HUES48 (cell line): ENCODE data around the gene AUTS2.

Experiments used
- H3K27ac ChIP-seq: one replicate; pipeline ENCODE4 v1.7.0; 2013; ENCODE audit warnings: low read depth, low read length, inconsistent platforms
- H3K27me3 ChIP-seq: 2 replicates; pipeline ENCODE4 v1.6.1; 2013; ENCODE audit warnings: mild to moderate bottlenecking, low read length; ENCODE audit not compliant: control insufficient read depth, insufficient read depth
- H3K36me3 ChIP-seq: 2 replicates; pipeline ENCODE4 v1.6.1; 2013; ENCODE audit warnings: low read length; ENCODE audit not compliant: control insufficient read depth, insufficient read depth
- H3K4me1 ChIP-seq: 2 replicates; pipeline ENCODE4 v1.6.1; 2013; ENCODE audit warnings: mild to moderate bottlenecking, low read length; ENCODE audit not compliant: control insufficient read depth, insufficient read depth
- H3K4me3 ChIP-seq: 2 replicates; pipeline ENCODE4 v1.5.1; 2013; ENCODE audit warnings: mild to moderate bottlenecking, low read depth, low read length
- H3K9ac ChIP-seq: 2 replicates; pipeline ENCODE4 v1.6.1; 2013; ENCODE audit warnings: mild to moderate bottlenecking, low read depth, low read length, moderate library complexity
- H3K9me3 ChIP-seq: 2 replicates; pipeline ENCODE4 v1.6.1; 2013; ENCODE audit warnings: low read length; ENCODE audit not compliant: control insufficient read depth, insufficient read depth

The AUTS2 gene

DNA sequence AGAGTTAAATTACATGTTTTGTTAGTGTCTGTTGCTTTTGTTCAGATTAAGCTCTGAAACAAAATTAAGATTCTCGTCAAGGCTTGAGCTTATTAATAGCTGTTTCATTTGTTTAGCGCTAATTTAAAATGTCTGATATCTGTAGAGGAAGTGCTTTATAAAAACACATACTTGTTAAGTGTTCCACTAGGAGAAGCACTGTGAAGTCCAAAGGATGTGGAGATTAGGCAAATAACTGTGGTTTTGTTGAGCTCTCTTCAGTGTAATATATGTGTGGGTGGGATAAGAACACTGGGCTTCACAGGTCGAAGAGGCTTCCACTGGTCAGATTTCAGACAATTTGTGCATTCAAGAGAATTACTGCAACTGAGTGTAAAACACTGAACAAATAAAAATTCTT lies 242.0 kb downstream of the AUTS2 start:
- no peak overlapping the region for H3K9ac ChIP-seq
- peaks cover 54% of the 10 kb centered on the region for H3K4me1 ChIP-seq
- H3K27ac ChIP-seq, result no peak overlapping the region
- no peaks in the 10 kb centered on the region for H3K36me3 ChIP-seq
- no peak overlapping the region for H3K4me3 ChIP-seq
- H3K9me3 ChIP-seq, result no peaks in the 10 kb centered on the region
- no peaks in the 10 kb centered on the region for H3K27me3 ChIP-seq

DNA sequence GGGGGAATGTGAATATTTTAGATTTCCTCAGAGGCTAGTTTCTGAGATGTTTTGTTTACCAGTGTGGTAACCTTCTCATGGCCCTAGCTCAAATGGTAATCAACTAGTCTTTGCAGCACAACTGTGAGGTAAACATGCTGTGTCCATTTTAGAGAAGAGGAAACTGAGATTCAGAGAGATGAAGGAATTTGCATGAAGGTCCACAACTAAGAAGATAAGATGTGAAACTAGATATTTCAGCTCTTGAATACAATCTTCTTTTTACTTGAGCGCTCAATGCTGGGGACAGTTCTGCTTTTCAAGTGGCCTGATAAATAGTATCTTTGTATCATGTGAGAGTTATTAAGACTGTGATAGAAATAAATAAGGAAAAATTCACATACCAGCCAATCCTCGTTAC lies 245.4 kb downstream of the AUTS2 start:
- no peaks in the 10 kb centered on the region for H3K9me3 ChIP-seq
- H3K27me3 ChIP-seq, result no peaks in the 10 kb centered on the region
- H3K4me3 ChIP-seq, result no peak overlapping the region
- H3K36me3 ChIP-seq, result no peaks in the 10 kb centered on the region
- peaks cover 29% of the 10 kb centered on the region for H3K4me1 ChIP-seq
- H3K9ac ChIP-seq, result no peak overlapping the region
- no peak overlapping the region for H3K27ac ChIP-seq

DNA sequence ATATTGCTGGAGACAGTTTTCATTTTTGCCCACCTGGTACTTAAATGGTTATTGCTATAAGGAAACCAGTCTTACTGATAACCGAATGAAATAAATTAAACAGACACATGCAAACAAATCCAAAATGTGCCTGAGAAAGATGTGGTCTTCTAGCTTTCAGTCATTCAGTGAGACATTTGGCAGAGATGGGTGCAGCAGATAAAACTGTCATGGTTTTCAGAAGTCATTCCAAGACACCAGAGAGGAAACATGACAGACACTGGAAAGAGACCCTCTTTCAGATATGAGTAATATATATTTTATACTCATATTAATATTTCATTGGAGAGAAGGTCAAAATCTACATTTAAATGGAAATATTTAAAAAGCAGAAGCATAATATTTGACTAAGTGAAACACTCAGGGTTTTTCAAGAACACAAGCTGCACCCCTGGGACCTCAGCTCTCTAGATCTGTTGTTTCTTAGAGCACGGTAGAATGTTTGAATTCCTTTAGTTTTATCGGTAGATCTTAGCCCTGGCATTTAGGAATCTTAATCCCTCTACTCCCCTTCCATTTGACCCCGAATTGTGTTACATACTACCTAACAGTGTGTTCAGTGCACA lies 246.1 kb downstream of the AUTS2 start:
- no peak overlapping the region for H3K4me3 ChIP-seq
- H3K27ac ChIP-seq, result no peak overlapping the region
- H3K9me3 ChIP-seq, result no peaks in the 10 kb centered on the region
- no peak overlapping the region for H3K9ac ChIP-seq
- no peaks in the 10 kb centered on the region for H3K27me3 ChIP-seq
- H3K4me1 ChIP-seq, result peaks cover 22% of the 10 kb centered on the region
- no peaks in the 10 kb centered on the region for H3K36me3 ChIP-seq

DNA sequence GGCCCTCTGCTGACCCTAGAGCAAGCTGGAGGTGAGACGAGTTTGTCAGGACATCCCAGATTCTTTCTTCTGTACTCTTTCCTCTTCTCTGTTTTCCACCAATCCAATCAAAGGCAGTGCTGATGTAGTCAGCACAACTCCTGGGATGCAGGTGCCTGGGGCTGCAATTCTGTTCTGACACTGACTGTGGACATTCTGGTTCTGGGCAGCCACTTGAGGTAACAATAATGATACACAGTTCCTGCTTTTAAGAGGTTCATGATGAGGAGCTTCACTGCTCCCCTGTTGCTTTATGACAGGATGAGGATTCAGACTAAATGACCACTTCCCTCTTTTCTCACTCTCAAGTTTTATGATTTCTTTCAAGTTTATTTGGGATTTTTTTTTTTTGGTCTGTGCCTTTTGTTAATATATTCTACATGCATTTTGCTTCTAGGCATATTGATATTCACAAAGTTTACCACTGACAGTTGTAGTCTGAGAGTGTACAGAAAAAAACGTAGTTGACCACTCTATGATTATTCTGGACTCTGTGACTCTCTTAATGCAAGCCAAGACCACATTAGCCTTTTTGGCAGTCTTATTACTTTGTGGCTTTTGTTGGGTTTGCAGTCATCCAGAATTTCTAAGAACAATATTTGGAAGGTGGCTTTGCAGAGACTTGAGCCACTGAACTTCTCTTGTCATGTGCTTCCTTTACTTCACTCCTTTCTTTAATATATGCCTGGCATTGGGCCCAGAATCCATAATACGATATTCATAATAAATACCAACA lies 247.6 kb downstream of the AUTS2 start:
- Histone ChIP-seq H3K27me3 (no peaks in the 10 kb centered on the region), H3K36me3 (no peaks in the 10 kb centered on the region), H3K9me3 (no peaks in the 10 kb centered on the region), H3K9ac (no peak overlapping the region), H3K27ac (no peak overlapping the region), H3K4me3 (no peak overlapping the region), H3K4me1 (peaks cover 6% of the 10 kb centered on the region)

DNA sequence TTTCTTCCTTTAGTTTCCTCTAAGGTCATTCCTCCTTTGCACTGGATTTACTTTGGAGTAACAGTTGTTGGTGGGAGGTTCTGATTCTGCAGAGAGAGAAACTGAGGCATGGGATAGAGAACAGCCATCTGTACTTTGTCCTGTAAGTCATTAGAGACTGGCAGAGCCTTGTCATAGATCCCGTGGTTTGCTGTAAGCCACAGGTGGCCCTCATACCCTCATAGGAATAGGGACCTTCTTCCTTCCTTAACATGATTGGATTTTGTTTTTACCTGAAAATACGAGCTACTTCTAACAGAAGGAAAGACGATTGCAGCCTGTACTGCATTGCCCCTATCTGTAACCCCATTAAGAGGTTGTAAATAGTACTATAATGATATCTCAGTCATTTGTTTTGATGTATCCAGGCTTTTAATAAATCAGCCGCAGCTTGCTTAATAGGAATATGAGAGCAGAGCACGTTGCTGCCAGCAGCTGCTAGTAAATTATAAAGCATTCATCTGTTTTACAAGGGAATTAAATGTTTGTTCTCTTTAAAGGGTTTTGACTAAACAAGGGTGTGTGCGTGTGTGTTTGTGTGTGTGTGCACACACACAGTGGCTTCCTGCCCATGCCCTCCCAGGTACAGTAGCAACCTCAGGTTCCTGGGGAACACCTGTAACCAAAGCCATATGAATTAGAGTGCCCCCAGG lies 249.8 kb downstream of the AUTS2 start:
- no peaks in the 10 kb centered on the region for H3K27me3 ChIP-seq
- no peak overlapping the region for H3K9ac ChIP-seq
- no peaks in the 10 kb centered on the region for H3K9me3 ChIP-seq
- H3K36me3 ChIP-seq, result no peaks in the 10 kb centered on the region
- H3K4me1 ChIP-seq, result no peaks in the 10 kb centered on the region
- no peak overlapping the region for H3K4me3 ChIP-seq
- no peak overlapping the region for H3K27ac ChIP-seq

DNA sequence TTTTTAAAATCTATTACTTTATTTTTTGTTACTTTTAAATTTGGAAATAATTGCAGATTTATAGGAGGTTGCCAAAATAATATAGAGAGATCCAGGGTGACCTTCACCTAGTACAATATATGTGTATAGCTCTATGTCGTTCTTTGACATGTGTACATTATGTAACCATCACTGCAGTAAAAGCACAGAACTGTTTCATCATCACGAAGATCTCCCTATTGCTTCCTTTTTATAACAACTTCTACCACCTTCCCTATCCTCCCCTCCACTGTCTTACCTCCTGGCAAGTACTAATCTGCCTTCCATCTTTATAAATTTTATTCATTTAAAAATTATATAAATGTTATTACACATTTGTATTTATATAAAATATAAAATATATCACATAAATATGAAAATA lies 251.0 kb downstream of the AUTS2 start:
- H3K4me1 ChIP-seq, result no peaks in the 10 kb centered on the region
- no peak overlapping the region for H3K4me3 ChIP-seq
- H3K27me3 ChIP-seq, result no peaks in the 10 kb centered on the region
- H3K9me3 ChIP-seq, result no peaks in the 10 kb centered on the region
- H3K27ac ChIP-seq, result no peak overlapping the region
- H3K9ac ChIP-seq, result no peak overlapping the region
- H3K36me3 ChIP-seq, result no peaks in the 10 kb centered on the region

DNA sequence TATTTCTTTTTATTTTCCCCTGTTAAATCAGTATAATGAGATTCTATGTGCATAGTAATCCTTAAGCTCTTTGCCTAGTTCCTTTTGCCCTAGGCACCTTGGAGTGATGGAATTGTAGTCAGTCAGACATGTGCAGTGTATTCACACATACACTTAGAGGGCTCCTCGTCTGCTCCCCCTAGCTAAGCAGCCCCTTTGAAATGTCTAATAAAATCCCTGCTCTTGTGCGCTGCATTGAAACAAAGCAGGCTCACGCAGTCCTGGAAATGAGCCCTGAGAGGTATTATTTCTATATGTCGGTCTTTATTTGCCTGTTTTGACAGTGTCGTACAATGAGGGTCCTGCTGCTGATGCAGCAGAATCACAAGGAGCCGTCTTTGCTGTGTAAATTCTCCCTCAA lies 258.7 kb downstream of the AUTS2 start:
- peaks cover 36% of the 10 kb centered on the region for H3K4me1 ChIP-seq
- H3K36me3 ChIP-seq, result no peaks in the 10 kb centered on the region
- H3K4me3 ChIP-seq, result no peak overlapping the region
- H3K27me3 ChIP-seq, result no peaks in the 10 kb centered on the region
- H3K9me3 ChIP-seq, result no peaks in the 10 kb centered on the region
- H3K27ac ChIP-seq, result no peak overlapping the region
- H3K9ac ChIP-seq, result no peak overlapping the region

DNA sequence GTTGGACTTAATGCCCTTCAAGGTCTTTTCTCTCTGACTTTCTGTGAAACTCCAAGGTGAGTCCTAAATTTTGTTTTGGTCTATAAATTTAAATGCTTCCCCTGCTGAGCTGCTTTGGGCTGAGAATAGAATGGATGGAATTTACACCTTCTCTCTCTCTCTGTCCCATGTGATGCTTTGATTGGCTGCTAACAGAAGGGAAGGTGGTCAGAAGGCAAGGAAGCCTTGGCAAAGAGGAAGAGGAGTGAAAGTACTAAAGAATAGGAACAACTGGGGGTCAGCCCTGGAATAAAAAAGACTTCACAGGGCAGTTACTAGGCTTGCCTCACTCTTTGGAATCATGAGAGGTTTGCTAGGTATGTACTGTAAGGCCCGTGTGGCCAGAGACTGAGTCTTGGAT lies 260.2 kb downstream of the AUTS2 start:
- no peak overlapping the region for H3K4me3 ChIP-seq

DNA sequence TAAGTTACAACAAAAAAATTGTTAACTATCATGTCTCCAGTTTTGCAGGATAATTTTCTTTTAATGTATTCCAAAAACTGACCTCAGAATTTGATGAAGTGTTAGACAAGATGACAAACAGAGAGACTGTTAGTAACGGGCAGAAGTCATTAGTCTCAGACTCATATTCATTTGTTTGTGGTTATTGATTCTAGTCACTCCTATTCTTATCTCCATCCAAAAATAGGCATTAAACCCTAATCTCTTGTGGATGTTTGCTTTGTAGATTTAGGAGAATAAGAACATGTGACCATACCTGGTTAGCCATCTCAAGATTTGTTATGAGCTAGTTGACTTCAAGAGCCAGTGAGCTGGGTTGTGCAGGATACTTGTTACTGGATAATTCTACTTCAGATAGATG lies 261.1 kb downstream of the AUTS2 start:
- H3K4me3 ChIP-seq, result no peak overlapping the region
- H3K9me3 ChIP-seq, result no peaks in the 10 kb centered on the region
- H3K27me3 ChIP-seq, result no peaks in the 10 kb centered on the region
- H3K9ac ChIP-seq, result no peak overlapping the region
- H3K27ac ChIP-seq, result no peak overlapping the region
- no peaks in the 10 kb centered on the region for H3K36me3 ChIP-seq
- peaks cover 45% of the 10 kb centered on the region for H3K4me1 ChIP-seq

More for the DNA sequence above, 260.2 kb downstream of the AUTS2 start:
- Histone ChIP-seq H3K9me3 (no peaks in the 10 kb centered on the region), H3K4me1 (peaks cover 45% of the 10 kb centered on the region), H3K27ac (peak overlapping the region; percentile 59), H3K9ac (no peak overlapping the region), H3K27me3 (no peaks in the 10 kb centered on the region), H3K36me3 (no peaks in the 10 kb centered on the region)

DNA sequence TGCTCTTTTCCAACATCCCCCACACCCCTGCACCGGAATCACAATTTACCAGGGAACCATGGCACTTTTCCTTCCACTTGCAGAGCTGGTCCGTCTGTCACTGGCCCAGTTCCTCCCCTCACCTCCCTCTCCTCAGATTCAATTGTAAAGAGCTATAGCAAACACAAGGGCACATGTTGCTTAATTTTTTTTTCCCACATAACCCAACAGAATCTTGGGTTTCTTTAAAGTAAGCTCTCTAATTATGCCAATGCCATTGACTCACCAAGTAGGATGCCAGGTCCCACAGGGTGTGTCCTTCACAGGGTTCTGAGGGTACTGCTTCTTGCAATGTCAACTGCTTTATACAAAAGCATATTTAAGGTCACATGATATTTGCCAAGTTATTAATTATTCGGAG lies 262.2 kb downstream of the AUTS2 start:
- Histone ChIP-seq H3K9me3 (no peaks in the 10 kb centered on the region), H3K4me1 (peaks cover 45% of the 10 kb centered on the region), H3K27ac (no peak overlapping the region), H3K4me3 (no peak overlapping the region), H3K27me3 (no peaks in the 10 kb centered on the region), H3K9ac (no peak overlapping the region), H3K36me3 (no peaks in the 10 kb centered on the region)

DNA sequence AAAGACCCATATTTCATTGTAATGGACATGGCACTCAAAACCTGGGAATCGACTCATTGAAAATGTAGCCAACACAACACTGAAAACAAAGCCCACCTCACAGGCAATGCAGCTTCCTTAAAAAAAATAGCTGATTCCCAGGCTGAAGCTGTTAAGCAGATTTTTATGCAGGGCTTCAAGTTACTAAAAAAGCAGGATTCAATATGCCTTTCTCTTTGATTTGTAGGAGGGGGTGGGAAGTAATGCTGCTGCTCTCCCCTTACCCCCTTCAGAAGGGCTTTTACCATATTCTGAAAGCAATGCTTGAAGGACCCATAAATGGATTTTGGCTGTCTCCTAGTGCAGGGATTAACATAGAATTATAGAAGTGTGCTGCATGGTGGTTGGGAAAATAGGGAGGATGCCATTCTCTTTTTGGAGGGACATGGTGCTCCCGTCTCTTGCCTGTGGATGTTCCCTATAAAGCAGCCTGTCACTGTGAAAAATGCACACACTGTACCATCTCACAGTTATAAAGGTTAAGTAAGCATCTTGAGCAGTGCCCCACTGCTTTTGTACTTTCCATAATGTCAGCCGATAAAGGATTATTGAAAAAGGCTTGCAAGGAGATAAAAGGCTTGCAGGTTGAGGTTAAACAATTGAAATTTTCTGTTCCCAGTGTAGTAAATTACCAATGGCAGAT lies 262.8 kb downstream of the AUTS2 start:
- Histone ChIP-seq H3K4me1 (peaks cover 45% of the 10 kb centered on the region), H3K27me3 (no peaks in the 10 kb centered on the region), H3K36me3 (no peaks in the 10 kb centered on the region), H3K27ac (no peak overlapping the region), H3K9ac (no peak overlapping the region), H3K4me3 (no peak overlapping the region), H3K9me3 (no peaks in the 10 kb centered on the region)
